ENCODE measurements around the gene C1orf35. TPM values are rescaled to one million over a fixed set of nuclear protein-coding genes. Genes with fewer than 3 reads are reported as not detected.

Gene C1orf35
- total RNA-seq, 1 experiment from 2014 or later = 63.3 TPM

DNA sequence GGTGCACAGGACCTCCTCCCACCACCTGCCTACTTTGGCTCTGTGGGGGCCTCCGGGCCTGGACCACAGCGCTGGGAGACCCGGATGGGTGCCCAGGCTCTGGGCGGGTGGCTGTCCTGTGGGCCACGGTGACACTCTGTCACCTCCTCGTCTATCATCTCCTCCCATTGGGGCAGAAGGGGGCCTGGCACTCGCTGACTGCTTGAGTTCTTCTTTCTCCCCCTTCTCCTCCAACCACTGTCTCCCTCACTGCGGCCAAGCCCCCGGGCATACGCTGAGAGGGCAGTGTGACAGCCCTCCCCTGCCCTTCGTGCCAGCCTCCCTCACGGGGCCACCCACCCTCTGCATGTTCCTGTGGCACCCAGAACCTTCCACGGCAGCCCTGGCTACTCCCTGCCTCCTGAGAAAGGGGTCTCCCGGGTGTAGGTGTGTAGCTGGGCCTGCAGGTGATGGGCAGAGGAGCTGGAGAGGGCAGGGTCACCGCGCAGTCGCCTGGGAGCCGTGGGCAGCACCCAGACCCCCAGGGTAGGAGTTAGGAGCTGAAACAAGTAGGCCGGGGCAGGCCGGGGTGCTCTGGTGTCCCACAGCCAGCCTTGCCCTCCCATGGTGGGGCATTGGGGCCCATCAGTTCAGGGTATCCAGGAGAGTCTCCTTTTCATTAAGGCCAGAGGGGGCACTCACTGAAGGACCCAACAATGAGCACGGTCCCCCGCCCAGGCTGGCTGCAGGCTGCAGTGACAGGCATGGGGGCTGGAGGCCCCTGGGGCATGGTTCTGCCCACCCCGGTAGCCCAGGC lies 29.9 kb downstream of the C1orf35 start:
- H3K9ac ChIP-seq (ENCODE audit: low read length) = no peak overlapping the region
- BruUV-seq (replicated peaks) = no TSS peak
- H3K36me3 ChIP-seq (ENCODE audit: low read depth, low read length) = no peaks in the 10 kb centered on the region
- DNase-seq = no peak
- ChIA-PET POLR2A (ENCODE audit: unreplicated experiment) (no interaction called here), CTCF (interaction anchor here (1.2 kb wide), 1 partner anchor 74 kb away, joined by 4 read pairs; no protein-coding TSS in a partner anchor)
- no peaks in the 10 kb centered on the region for H3K4me1 ChIP-seq (ENCODE audit: insufficient read depth, low read length)
- no peak overlapping the region for H3K27ac ChIP-seq (ENCODE audit: low read length)
- TF ChIP-seq EZH2phosphoT487 (IDR thresholded peaks at IDR 0.05; ENCODE audit: borderline replicate concordance, low read length) (no peak), EZH2 (IDR thresholded peaks at IDR 0.05; ENCODE audit: low read length, unreplicated experiment) (no peak)
- TF ChIP-seq, protein P1, sequence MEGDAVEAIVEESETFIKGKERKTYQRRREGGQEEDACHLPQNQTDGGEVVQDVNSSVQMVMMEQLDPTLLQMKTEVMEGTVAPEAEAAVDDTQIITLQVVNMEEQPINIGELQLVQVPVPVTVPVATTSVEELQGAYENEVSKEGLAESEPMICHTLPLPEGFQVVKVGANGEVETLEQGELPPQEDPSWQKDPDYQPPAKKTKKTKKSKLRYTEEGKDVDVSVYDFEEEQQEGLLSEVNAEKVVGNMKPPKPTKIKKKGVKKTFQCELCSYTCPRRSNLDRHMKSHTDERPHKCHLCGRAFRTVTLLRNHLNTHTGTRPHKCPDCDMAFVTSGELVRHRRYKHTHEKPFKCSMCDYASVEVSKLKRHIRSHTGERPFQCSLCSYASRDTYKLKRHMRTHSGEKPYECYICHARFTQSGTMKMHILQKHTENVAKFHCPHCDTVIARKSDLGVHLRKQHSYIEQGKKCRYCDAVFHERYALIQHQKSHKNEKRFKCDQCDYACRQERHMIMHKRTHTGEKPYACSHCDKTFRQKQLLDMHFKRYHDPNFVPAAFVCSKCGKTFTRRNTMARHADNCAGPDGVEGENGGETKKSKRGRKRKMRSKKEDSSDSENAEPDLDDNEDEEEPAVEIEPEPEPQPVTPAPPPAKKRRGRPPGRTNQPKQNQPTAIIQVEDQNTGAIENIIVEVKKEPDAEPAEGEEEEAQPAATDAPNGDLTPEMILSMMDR (conservative IDR thresholded peaks at IDR 0.05; ENCODE audit: low read depth, low read length) = no peak
- H4K20me1 ChIP-seq (ENCODE audit: low read length) = no peaks in the 10 kb centered on the region; the same call in 1 of the 2 replicates
- H3K9me2 ChIP-seq (replicated peaks; ENCODE audit: low read length) = no peaks in the 10 kb centered on the region
- no peaks in the 10 kb centered on the region for H3K27me3 ChIP-seq (ENCODE audit: low read length)
- no peak overlapping the region for H3K4me2 ChIP-seq (ENCODE audit: low read length)
- no peaks in the 10 kb centered on the region for H3K79me2 ChIP-seq (ENCODE audit: low read length)
- H3F3A ChIP-seq (ENCODE audit: low read length, unreplicated experiment) = no peaks in the 10 kb centered on the region
- H2AFZ ChIP-seq (ENCODE audit: low read length) = no peak overlapping the region
- no peaks in the 10 kb centered on the region for H3K9me3 ChIP-seq (ENCODE audit: low read length)
- no peak overlapping the region for H3K4me3 ChIP-seq (ENCODE audit: low read length)
- intact Hi-C loops (cut with micrococcal nuclease) = no loop called here
- ATAC-seq = no peak

DNA sequence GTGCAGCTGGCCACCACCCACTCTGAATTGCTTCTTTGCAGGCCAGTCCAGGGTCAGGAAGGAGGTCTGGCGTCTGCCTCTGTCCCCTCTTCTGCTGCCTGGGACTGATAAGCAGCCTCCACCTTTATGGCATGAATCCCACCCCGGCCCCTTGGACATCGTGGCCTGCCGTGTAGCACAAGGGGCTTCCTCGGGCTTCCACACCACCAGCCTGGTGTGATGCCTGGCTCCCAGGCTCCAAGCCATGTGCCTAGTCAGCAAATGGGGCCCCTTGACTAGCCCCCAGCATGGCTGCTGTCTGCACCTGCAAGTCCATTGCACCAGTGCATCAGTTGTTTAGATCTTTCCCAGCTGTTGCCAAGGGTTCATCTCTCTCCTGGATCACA lies 30.5 kb downstream of the C1orf35 start:
- POLR2A ChIA-PET (ENCODE audit: unreplicated experiment) = no interaction called here
- Histone ChIP-seq H3K79me2 (ENCODE audit: low read length) (no peaks in the 10 kb centered on the region), H3F3A (ENCODE audit: low read length, unreplicated experiment) (no peaks in the 10 kb centered on the region), H3K9me3 (ENCODE audit: low read length) (no peaks in the 10 kb centered on the region), H3K27me3 (ENCODE audit: low read length) (no peaks in the 10 kb centered on the region), H3K4me3 (ENCODE audit: low read length) (no peak overlapping the region), H3K9me2 (replicated peaks; ENCODE audit: low read length) (no peaks in the 10 kb centered on the region), H3K36me3 (ENCODE audit: low read depth, low read length) (no peaks in the 10 kb centered on the region), H3K27ac (ENCODE audit: low read length) (no peak overlapping the region), H3K4me1 (ENCODE audit: insufficient read depth, low read length) (no peaks in the 10 kb centered on the region), H3K4me2 (ENCODE audit: low read length) (no peak overlapping the region), H4K20me1 (ENCODE audit: low read length) (no peaks in the 10 kb centered on the region; the same call in 1 of the 2 replicates), H3K9ac (ENCODE audit: low read length) (no peak overlapping the region), H2AFZ (ENCODE audit: low read length) (no peak overlapping the region)
- CTCF ChIA-PET = no interaction called here
- DNase-seq = no peak
- TF ChIP-seq EZH2phosphoT487 (IDR thresholded peaks at IDR 0.05; ENCODE audit: borderline replicate concordance, low read length) (no peak), EZH2 (IDR thresholded peaks at IDR 0.05; ENCODE audit: low read length, unreplicated experiment) (no peak)
- TF ChIP-seq, protein P1 (conservative IDR thresholded peaks at IDR 0.05; ENCODE audit: low read depth, low read length) = no peak
- intact Hi-C loops (cut with micrococcal nuclease) = no loop called here
- ATAC-seq = no peak; the same call in 1 of the 2 replicates
- no TSS peak for BruUV-seq (replicated peaks)

Measured in PC-3 (cell line).